ENCODE results near the gene NFYA. TPM values are rescaled to one million over a fixed set of nuclear protein-coding genes. Genes with fewer than 3 reads are reported as not detected.
"Not testable (repeated sequence)": the region's sequence is repeated elsewhere in the genome, so short reads cannot be mapped to it uniquely, and the experiment has no call there.

The NFYA gene
- total RNA-seq, 1 donor from 2014 or later: 19.3 TPM

DNA sequence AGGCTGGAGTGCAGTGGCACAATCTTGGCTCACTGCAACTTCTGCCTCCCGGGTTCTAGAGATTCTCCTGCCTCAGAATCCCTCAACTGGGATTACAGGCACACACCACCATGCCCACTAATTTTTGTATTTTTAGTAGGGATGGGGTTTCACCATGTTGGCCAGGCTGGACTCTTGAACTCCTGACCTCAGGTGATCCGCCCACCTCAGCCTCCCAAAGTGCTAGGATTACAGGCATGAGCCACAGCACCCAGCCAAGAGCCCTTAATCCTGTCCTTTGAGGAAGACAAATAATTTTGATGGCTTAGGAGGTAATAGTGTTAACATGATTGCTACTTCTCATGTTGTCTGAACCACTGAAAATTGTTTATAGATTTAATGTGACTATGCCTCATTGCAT lies 42.3 kb downstream of the NFYA start:
- not testable (repeated sequence) for DNase-seq (ENCODE audit: low read depth, low spot score)

DNA sequence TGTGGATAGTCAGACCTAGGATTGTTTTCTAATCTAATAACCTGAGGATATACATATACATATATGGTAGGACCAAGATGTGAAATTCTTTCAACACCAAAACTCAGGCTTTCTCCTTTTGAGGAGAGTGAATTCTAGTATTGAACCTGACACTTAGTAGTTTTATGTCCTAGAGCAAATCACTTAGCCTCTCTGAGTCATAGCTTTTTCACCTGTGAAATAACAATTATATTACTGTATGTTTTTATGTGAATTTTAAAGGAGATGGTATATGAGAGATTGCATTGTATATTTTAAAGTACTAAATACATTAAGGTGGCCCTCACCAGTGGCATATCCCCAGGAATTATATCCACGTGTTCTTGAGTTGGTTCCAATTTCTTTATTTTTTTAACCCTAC lies 46.7 kb downstream of the NFYA start:
- DNase-seq (ENCODE audit: low read depth, low spot score): no peak

GRCh38 chr6:41120058-41120457 lies 47.3 kb downstream of the NFYA start:
- no peak for DNase-seq (ENCODE audit: low read depth, low spot score)

DNA sequence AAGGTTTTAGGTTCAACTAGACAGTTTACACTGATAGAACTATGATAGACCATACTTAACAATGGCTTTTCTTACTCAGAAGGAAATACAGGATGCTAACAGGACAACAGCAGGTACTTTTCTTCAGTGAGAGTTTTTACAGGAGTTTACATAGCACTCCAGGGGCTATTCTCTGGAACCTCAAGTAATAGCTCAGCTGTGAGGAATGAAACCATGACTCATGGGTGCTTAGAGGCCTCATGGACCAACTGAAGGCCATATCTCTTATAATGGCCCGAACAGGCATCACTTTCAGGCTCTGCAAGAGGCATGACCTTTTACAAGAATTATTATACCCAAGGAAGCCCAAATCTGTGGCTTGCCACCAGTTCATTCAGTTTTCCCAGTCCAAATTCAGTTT lies 49.6 kb downstream of the NFYA start:
- DNase-seq (ENCODE audit: low read depth, low spot score): no peak

- DNase-seq (ENCODE audit: low read depth, low spot score): no peak
Measured at GRCh38 chr6:41122918-41123317, 50.1 kb downstream of the NFYA start.

DNA sequence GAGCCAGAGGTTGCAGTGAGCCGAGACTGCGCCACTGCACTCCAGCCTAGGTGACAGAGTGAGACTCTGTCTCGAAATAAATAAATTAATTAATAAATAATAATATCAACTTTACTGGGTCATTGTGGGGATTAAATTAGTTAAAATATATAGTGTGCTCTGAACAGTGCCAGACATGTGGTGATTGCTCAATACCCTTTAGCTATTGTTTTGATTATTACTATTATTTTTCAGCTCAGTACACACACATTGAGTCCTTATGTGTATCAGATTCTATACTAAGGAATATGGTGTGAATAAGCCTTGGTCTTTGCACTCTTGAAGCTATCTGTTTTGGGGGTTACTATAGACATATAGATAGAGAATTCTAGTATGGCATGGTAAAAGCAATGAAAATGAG lies 52.5 kb downstream of the NFYA start:
- no peak for DNase-seq (ENCODE audit: low read depth, low spot score)

DNA sequence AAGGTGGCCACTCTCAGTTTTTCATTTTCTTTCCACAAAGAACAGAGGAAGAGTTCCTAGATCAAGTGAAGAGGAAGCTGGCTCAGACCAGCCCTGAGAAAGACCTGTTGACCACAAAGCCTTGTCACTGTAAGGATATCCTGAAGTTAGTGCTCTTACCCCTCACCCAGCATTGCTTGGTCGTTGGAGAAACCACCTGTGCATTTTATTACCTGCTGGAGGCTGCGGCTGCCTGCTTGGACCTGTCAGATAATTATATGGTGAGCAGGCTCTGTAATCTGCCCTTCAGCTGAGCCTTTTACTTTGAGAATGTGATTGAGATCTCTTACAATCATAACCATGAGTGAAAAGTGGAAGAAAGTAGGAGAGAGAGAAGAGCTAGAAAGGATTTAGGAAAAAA lies 59.5 kb downstream of the NFYA start:
- DNase-seq (ENCODE audit: low read depth, low spot score): no peak

DNA sequence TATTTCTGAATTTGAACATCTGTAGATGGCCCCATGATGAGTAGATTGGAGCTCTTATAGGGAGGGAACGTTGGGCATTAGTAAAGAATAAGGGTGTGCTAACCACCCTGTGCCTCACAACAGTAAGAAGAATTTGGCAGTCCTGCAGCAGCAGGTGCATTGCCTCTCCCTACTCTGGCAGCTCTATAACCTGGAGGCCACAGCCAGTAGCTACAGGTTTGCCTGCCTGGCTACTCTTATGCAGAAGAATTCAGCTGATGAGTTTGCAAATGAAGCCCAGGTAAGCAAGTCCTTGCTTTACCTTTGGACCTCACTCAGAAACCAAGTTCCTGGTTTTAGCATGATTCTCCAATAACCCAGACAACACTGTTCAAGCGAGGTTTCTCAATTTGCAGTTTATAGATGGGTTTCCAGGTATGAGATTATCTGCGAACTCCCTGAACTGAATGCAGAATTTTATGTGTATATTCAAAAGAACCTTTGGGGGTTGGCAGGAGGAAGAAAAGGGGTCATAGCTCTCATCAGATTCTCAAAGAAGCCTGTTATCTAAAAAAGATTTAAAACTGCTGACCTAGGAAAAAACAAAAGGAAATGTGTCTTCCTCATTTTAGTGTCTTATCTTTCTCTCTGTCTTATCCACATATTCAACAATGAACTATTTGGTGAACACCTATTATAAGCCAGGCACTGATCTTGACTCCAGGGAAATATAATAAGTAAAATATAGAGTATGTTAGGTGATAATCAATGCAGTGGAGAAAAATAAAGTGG lies 62.5 kb downstream of the NFYA start:
- no peak for DNase-seq (ENCODE audit: low read depth, low spot score)

DNA sequence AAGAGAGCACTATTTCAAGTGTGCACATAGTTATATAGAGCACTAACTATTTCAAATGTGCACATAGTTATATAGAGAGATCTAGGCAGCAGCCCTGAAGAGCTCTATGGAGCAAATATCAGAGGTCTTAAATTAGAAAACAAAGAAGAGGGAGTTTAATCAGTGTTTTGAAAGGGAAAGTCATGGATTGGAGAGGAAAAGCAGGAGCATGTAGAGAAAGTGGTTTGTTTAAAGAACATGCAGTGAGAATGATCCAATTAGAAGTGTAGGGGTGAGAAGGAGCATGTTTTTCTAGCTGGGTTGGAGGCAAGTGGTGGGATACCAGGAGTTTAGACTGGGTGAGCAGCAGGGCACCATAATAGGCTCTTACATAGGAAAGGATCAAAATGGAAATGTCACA lies 64.1 kb downstream of the NFYA start:
- DNase-seq (ENCODE audit: low read depth, low spot score): no peak

DNA sequence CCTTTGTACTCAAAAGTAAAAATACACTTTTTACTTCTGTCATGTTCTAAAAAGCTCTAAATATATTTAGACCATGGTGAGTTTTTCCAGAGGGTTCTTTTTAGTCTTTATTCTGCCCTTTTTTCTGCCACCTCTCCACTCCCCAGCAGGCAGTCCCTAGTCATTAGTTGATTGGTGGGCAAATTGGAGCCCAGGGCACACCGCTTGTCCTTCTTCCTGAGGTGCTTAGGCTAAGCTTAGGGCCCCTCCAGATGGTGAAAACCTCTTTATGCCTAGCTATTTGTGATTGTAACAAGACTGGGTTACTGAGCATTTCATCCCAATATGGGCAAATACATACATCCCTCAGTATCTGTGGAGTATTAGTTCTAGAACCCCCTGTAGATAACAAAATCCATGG lies 75.1 kb downstream of the NFYA start:
- no peak for DNase-seq (ENCODE audit: low read depth, low spot score)

Other genes starting within 250 kb of the NFYA start
- 0.04 and 0.07 TPM in 2 replicates for gene UNC5CL, start 33.8 kb upstream of the NFYA start, total RNA-seq
- gene TSPO2, start 30.5 kb upstream of the NFYA start, total RNA-seq: not detected in 2 replicates
- not detected in 2 replicates for gene APOBEC2, start 19.8 kb upstream of the NFYA start, total RNA-seq
- gene OARD1, start 618 bp upstream of the NFYA start, total RNA-seq: 6.2 and 9.7 TPM in 2 replicates
- gene TREML1, start 81.4 kb downstream of the NFYA start, total RNA-seq: not detected in 2 replicates
- gene TREM2, start 90.1 kb downstream of the NFYA start, total RNA-seq: not detected in 2 replicates
- gene TREML2, start 128.2 kb downstream of the NFYA start, total RNA-seq: not detected in 2 replicates
- gene TREML4, start 155.4 kb downstream of the NFYA start, total RNA-seq: not detected in 2 replicates
- not detected in 2 replicates for gene TREM1, start 213.7 kb downstream of the NFYA start, total RNA-seq